Fibroblast of lung (primary cell): ENCODE results near the gene KRTAP5-1.

Experiments
- EZH2 ChIP-seq: IDR thresholded peaks from 2 replicates; pipeline ENCODE4 v1.5.1; 2012; ENCODE audit warnings: low read length, control low read depth, mild to moderate bottlenecking; ENCODE audit errors: missing control alignments
- TF ChIP-seq, protein P1 (sequence below), 2 donors: IDR thresholded peaks in 1 of 2; conservative IDR thresholded peaks in 1 of 2; 1 replicate in 1 of 2; 2 replicates in 1 of 2; pipeline ENCODE4 v1.5.1; 2011 to 2012; ENCODE audit warnings: low read length in 2 of 2, control low read depth in 1 of 2, inconsistent platforms in 1 of 2, low read depth in 1 of 2, mild to moderate bottlenecking in 1 of 2

- TF ChIP-seq, protein P1, sequence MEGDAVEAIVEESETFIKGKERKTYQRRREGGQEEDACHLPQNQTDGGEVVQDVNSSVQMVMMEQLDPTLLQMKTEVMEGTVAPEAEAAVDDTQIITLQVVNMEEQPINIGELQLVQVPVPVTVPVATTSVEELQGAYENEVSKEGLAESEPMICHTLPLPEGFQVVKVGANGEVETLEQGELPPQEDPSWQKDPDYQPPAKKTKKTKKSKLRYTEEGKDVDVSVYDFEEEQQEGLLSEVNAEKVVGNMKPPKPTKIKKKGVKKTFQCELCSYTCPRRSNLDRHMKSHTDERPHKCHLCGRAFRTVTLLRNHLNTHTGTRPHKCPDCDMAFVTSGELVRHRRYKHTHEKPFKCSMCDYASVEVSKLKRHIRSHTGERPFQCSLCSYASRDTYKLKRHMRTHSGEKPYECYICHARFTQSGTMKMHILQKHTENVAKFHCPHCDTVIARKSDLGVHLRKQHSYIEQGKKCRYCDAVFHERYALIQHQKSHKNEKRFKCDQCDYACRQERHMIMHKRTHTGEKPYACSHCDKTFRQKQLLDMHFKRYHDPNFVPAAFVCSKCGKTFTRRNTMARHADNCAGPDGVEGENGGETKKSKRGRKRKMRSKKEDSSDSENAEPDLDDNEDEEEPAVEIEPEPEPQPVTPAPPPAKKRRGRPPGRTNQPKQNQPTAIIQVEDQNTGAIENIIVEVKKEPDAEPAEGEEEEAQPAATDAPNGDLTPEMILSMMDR (conservative IDR thresholded peaks at IDR 0.05 in 1 of 2, IDR thresholded peaks at IDR 0.05 in 1 of 2; ENCODE audit: low read depth in 1 of 2, low read length in 2 of 2): no peak
- TF ChIP-seq EZH2: no peak
Observed at GRCh38 chr11:1558775-1559110, 26.3 kb downstream of the KRTAP5-1 start.
